Esophagus squamous epithelium (tissue), 5 donors: Measurements from ENCODE around the gene MOV10L1. TPM values are rescaled to one million over a fixed set of nuclear protein-coding genes. Genes with fewer than 3 reads are reported as not detected.

ENCODE experiments used
- DNase-seq: peaks from one replicate; lab custom pipeline; 2025; lab: John Stamatoyannopoulos, UW
- H3K27ac ChIP-seq, 4 donors: fragments of 200-600 bp; sonication (generic); one replicate each; pipeline ENCODE4 v1.5.1; 2016 to 2019; ENCODE audit warnings: mild to moderate bottlenecking in 1 of 4
- H3K27me3 ChIP-seq, 4 donors: fragments of 200-600 bp; sonication (generic); 1 replicate in 3 of 4; 2 replicates in 1 of 4; pipeline versions ENCODE4 v1.5.1 to v1.6.0; 2017 to 2021; ENCODE audit warnings: antibody characterized with exemption in 1 of 4
- H3K36me3 ChIP-seq, 3 donors: fragments of 200-600 bp; sonication (generic); one replicate each; pipeline ENCODE4 v1.5.1; 2016 to 2019
- H3K4me1 ChIP-seq, 3 donors: fragments of 200-600 bp; sonication (generic); one replicate each; pipeline ENCODE4 v1.5.1; 2017 to 2019
- H3K4me3 ChIP-seq, 4 donors: fragments of 200-600 bp; sonication (generic); 1 replicate in 3 of 4; 2 replicates in 1 of 4; pipeline ENCODE4 v1.5.1; 2016 to 2019; ENCODE audit warnings: mild to moderate bottlenecking in 2 of 4, moderate library complexity in 1 of 4
- H3K9me3 ChIP-seq, 3 donors: fragments of 200-600 bp; sonication (generic); one replicate each; pipeline ENCODE4 v1.5.1; 2016 to 2019
- CTCF ChIP-seq, 6 experiments: fragments of 450-650 bp in 4 of 6; fragments of 200-600 bp in 2 of 6; sonication (generic) in 2 of 6; IDR thresholded peaks; one replicate each; pipeline ENCODE4 v1.5.1; 2016 to 2019; ENCODE audit warnings: antibody characterized with exemption in 6 of 6, mild to moderate bottlenecking in 4 of 6, moderate library complexity in 4 of 6
- POLR2A ChIP-seq, 4 donors: fragments of 450-650 bp; IDR thresholded peaks; one replicate each; pipeline ENCODE4 v1.6.1; 2017; ENCODE audit warnings: antibody characterized with exemption in 4 of 4, mild to moderate bottlenecking in 4 of 4, moderate library complexity in 3 of 4
- WGBS, 2 donors: methylation state at CpG; one replicate each; pipeline ENCODE4 v1.1.5; 2018; 5-methylcytosine and 5-hydroxymethylcytosine counted together
- intact Hi-C: fragments of 100-400 bp; cut with DNase I; formaldehyde crosslinking; loops from one replicate; pipeline ENCODE4 v1.15.0; 2022
- total RNA-seq, 4 donors: library from RNA; depleted of rRNA; stranded (reverse); fragments of >200 nt; gene quantifications; one replicate each; pipeline ENCODE4 v1.1.0, GENCODE V29; 2016
- donor health status: DM: yes; HTN: yes; CAD: no.

The MOV10L1 gene
- total RNA-seq, 4 donors from 2014 or later, result 0.06 to 0.57 (median 0.13) TPM; not detected in 1

- 65 to 92% methylated on average over 16 to 18 of the region's 18 CpGs for WGBS, 2 donors
- intact Hi-C loops, result no loop called here
Observed at GRCh38 chr22:50053861-50054260, 35.9 kb upstream of the MOV10L1 start.

GRCh38 chr22:50056214-50056972 lies 33.4 kb upstream of the MOV10L1 start:
- TF ChIP-seq CTCF (IDR thresholded peaks at IDR 0.05) (no peak), POLR2A (IDR thresholded peaks at IDR 0.05) (no peak)
- WGBS, 2 donors, result 56 to 74% methylated on average over 25 to 26 of the region's 34 CpGs
- intact Hi-C loops, result no loop called here
- DNase-seq, result no peak
- Histone ChIP-seq H3K9me3 (peaks cover 0 to 18% (median 0%) of the 10 kb centered on the region in 3 donors), H3K27me3 (peaks cover 8 to 72% (median 11%) of the 10 kb centered on the region in 4 donors), H3K4me3 (no peak overlapping the region), H3K36me3 (no peaks in the 10 kb centered on the region), H3K4me1 (peaks cover 7 to 18% (median 9%) of the 10 kb centered on the region in 3 donors), H3K27ac (no peak overlapping the region)

More at GRCh38 chr22:50053861-50054260, 35.9 kb upstream of the MOV10L1 start:
- peaks cover 4 to 56% (median 6%) of the 10 kb centered on the region in 4 donors for H3K27me3 ChIP-seq
- no peak for DNase-seq
- H3K4me1 ChIP-seq, result peaks cover 5 to 7% (median 6%) of the 10 kb centered on the region in 3 donors
- peaks cover 0 to 18% (median 0%) of the 10 kb centered on the region in 3 donors for H3K9me3 ChIP-seq
- no peak overlapping the region for H3K27ac ChIP-seq
- TF ChIP-seq CTCF (IDR thresholded peaks at IDR 0.05) (no peak), POLR2A (IDR thresholded peaks at IDR 0.05) (no peak)
- H3K36me3 ChIP-seq, result no peaks in the 10 kb centered on the region
- no peak overlapping the region for H3K4me3 ChIP-seq

GRCh38 chr22:50057278-50058060 lies 32.3 kb upstream of the MOV10L1 start:
- Histone ChIP-seq H3K36me3 (no peaks in the 10 kb centered on the region), H3K4me1 (peaks cover 7 to 18% (median 9%) of the 10 kb centered on the region in 3 donors), H3K4me3 (no peak overlapping the region), H3K27me3 (peaks cover 8 to 83% (median 11%) of the 10 kb centered on the region in 4 donors), H3K27ac (no peak overlapping the region), H3K9me3 (peaks cover 0 to 18% (median 0%) of the 10 kb centered on the region in 3 donors)
- TF ChIP-seq POLR2A (IDR thresholded peaks at IDR 0.05), result no peak
- TF ChIP-seq CTCF (IDR thresholded peaks at IDR 0.05), result no peak
- intact Hi-C loops, result no loop called here
- no peak for DNase-seq
- 56 to 59% methylated on average over 6 to 8 of the region's 14 CpGs for WGBS, 2 donors

- intact Hi-C loops, result no loop called here
- no peaks in the 10 kb centered on the region for H3K36me3 ChIP-seq
- 28 to 40% methylated on average over 2 to 5 of the region's 102 CpGs for WGBS, 2 donors
- H3K9me3 ChIP-seq, result peaks cover 0 to 12% (median 0%) of the 10 kb centered on the region in 3 donors
- H3K4me3 ChIP-seq, result peak within 1 kb of the TSS in 2 of 4 donors; percentile 24 to 52
- no peak within 1 kb of the TSS for H3K27ac ChIP-seq
- TF ChIP-seq CTCF (IDR thresholded peaks at IDR 0.05), result no peak
- no peak for TF ChIP-seq POLR2A (IDR thresholded peaks at IDR 0.05)
- H3K27me3 ChIP-seq, result peaks cover 8 to 88% (median 11%) of the 10 kb centered on the region in 4 donors
- no peak for DNase-seq
- peaks cover 7 to 18% (median 9%) of the 10 kb centered on the region in 3 donors for H3K4me1 ChIP-seq
Observed at GRCh38 chr22:50058061-50058905, 31.5 kb upstream of the MOV10L1 start, which contains the start of gene TTLL8. TTLL8 (minus strand) TSS chr22:50058298.
